ENCODE data around the gene DDX59. TPM values are rescaled to one million over a fixed set of nuclear protein-coding genes. Genes with fewer than 3 reads are reported as not detected.
"Not testable (repeated sequence)": the region's sequence is repeated elsewhere in the genome, so short reads cannot be mapped to it uniquely, and the experiment has no call there.

The DDX59 gene
- polyA plus RNA-seq, 1 donor, result 19.7 TPM

DNA sequence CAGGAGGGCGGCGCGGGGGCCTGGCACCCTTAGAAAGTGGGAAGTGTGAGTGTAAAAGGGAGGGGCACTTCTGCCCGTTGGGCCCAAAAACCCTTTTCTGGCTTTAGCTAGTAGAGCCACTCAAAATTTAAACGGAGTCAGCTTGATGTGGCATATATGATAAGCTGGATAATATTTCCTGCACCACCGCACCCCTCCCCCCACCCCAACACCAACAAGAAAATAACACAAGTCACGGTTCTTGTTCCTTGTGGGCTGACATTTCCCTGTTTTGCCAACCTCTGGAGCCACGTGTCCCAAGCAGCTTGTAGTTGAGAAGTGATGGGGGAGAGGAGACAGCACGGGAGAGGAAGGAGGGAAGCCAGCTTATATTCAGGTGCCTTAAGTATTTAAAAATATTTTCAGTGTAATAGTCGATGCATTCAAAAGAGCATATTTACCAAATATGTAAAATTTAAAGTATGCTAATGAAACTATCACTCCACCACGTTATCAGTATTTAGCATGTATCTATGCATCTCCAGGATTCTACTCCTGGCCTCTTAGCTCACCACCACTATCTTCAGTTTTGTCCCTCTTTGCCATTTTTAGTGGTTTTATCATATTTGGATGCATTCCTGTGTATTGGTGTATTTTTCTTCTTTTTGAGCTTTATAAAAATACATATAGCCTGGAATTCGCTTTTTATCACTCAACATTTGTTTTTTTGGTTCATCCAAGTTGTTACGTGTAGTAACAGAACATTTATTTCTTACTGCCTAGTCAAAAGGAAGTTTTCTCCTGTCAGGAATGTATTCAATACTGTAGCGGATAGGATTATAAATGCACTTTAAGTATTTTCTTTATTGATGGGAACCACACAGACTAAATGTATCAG, 773 bp upstream of the DDX59 start:
- DNase-seq, result no peak

DNA sequence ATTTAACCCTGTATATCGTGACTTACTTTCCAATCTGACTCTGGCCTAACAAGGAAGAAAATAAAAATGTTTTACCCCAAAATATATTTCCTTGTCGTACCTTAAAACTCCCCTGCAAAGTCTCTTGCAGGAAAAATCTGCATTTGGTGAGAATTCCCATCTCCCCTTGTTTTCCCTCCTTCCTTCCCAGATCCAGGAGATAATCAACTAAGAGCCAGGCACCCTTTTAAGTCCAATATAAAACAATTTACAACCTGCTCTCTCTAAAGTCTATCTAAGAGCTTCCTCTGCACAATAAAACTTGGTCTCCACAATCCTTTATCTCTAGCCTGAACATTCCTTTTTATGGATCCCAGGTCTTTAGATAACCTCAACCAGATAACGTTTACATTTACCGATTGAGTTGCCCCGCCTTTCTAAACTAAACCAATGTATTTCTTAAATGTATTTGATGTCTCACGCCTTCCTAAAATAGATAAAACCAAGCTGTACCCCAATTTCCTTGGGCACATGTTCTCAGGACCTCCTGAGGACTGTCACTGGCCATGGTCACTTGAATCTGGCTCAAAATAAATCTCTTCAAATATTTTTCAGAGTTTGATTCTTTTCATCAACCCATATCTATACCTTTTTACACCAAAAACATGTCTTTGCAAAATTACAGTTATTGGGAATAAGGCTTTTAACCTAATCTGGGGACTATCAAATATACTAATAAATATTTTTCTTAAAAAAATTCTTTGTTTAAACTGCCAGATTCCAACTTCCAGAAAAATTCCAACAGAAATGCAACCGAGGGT, 993 bp downstream of the DDX59 start:
- DNase-seq, result no peak

DNA sequence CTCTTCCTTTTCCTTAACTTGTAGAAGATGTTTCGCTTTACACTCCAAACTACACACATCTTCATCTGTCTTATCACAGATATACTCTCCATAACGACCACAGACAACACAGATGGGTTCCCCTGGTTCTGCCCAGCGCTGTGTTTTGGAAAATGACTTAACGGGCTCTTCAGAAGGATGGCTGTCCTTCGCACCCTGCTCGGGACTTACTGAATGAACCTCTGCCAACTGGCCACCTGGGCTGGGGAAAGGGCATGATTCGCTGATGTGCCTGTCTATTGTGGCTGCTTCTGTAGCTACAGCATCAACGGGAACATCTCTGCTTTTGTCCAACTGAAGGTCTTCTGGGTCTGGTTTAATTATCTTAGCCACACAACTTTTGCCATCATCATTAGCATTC, 3.4 kb downstream of the DDX59 start:
- DNase-seq, result no peak

DNA sequence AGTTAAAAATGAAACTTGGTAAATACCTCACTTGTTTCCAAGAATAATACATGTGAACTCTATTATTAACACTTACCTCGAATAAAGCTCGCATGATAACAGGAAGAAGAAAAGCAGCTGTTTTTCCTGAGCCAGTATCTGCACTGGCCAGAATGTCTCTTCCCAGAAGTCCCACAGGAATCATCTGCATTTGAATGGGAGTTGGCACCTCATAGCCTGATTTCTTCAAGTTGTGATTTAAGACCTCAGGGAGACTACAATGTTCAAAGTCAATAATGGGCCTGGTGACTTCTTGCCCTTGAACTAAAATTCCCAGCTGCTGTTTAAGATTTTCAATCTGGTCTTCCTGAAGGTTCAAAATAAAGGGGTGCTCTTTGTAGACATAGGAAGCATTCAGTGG, 3.8 kb downstream of the DDX59 start:
- no peak for DNase-seq

DNA sequence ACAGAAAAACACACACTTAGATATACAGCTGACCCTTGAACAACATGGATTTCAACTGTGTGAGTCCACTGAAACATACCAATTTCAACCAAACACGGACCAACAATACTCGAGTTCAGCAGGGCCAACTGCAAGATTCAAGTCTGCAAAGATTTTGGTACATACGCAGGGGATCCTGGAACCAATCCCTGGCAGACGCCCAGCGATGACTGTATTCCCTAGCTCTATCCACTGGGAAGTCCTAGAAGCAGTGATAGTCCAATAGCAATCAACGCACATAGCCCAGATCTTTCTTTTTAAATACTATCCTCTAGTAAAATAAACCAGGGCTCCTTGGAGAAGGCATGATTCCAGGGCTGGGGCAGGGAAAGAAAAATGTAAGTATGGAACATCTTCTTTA, 9.0 kb downstream of the DDX59 start:
- no peak for DNase-seq

DNA sequence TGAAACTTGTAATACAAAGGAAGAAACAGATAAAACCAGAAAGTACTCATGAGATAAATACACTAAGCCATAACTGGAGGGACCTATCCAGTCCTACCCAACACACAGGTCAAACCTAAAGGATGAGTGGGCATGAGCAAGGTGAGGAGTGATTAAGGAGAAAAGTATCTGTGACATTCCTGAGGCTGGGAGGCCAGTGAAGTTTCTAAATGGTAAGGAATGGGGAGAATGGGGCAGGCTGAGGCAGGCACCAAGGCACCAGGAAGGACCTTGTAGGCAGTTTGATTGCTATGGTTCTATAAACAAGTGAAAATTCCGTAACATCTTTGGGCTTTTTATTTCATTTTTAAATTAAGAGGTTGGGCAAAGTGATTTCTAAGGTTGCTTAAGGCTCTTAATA, 10.4 kb downstream of the DDX59 start:
- no peak for DNase-seq

DNA sequence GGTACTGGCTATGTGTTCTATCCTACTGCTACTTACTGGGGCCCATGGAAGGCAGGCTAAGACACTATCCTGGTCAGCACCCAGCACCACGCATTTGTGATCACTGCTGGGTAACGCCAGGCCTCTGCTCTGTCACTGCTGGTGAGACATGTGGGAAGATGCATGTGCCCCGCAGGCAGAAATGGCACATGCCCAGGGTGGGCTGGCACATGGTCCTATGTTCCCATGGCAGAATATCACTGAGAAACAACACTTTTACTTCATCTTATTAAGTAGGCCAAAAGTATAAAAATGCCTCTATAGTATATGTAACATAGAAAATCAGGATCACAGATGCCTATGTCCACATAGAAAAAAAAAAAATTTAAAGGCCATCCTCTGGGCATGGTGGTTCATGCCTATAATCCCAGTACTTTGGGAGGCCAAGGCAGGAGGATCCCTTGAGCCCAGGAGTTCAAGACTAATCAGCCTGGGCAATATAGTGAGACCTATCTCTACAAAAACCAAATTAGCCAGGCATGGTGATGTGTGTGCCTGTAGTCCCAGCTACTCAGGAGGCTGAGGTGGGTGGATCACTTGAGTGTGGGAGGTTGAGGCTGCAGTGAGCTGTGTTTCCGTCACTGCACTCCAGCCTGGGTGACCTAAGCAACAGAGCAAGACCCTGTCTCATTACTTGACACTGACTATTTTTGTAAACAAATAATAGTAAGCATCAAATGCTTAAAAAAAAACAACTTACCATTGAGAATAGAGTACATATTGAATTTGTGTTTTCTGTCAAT, 11.5 kb downstream of the DDX59 start:
- DNase-seq, result no peak

DNA sequence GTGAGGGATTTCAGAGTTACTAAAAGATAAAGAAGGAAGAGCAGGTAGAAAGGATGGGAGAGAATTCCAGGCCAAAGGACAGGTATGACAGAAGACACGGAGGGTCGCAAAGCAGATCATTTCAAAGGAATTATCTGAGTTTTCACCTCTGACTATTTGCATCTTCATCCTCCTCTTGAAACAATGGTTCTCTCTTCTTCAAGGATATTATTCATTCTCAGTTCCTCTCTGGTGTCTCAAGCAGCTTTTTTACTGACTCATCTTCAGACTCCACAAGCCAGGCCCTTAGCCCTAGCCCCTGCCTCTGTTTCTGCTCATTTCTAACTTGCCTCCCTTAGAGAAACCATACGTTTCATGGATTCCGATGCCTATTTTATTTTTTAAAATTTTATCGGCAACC, 15.0 kb downstream of the DDX59 start:
- DNase-seq, result no peak

DNA sequence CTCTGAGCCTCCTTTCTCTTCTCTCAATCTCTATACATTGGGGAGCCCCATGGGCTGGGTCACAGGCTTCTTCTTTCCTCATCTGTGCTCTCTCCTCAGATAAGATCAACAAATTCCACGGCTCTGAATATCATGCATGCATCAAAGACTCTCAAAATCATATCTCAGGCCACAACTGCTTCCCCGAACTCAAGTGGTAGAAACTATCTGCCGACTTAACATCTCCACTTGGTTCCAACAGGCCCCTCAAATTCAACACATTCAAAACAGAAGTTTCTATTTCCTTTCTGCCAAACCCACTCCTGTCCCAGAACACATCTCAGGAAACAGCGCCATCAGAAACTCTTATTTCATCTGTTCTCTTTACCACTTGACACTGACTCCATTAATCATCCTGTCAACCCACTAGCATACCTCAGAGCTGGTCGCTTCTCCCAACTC, 16.7 kb downstream of the DDX59 start:
- no peak for DNase-seq

DNA sequence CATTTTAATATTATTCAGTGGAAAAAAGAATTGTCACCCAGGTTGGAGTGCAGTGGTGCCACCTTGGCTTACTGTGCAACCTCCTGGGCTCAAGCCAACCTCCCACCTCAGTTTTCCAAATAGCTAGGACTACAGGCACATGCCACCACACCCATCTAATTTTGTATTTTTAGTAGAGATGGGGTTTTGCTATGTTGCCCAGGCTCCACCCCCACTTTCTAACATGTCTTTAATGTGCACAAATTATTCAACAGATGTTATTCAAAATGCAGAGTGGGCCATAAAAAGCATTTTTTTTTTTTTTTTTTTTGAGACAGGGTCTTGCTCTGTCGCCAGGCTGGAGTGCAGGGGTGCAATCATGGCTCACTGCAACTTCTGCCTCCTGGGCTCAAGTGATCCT, 17.3 kb downstream of the DDX59 start:
- no peak for DNase-seq

DNA sequence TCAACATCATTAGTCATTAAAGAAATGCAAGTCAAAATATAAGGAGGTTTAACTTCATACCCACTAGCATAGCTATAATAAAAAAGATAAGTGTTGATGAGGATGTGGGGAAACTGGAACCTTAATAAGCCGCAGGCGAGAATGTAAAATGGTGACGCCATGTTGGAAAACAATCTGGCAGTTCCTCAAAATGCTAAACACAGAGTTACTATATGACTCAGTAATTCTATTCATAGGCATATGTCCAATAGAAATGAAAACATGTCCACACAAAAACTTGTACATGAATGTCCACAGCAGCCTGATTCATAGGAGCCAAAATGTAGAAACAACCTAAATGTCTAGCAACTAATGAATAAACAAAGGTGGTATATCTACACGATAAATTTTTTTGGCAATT, 23.2 kb downstream of the DDX59 start:
- DNase-seq, result no peak

DNA sequence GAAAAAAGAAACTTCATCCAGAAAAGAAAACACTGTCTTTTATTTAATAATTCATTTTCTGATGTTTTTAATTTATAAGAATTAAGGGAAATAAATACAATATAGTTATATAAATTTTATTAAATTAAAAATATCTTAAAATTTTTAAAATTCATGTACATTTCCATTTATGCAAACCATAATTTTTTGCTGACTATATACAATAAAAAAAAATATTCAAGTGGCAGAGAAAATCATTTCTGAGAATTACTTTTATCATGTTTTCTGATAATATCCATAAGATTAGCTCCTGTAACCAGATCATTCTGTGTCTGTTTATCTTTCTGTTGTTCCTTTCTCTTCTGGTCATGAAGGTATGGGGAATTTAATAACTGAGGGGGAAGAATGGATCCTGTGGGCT, 25.7 kb downstream of the DDX59 start:
- DNase-seq, result no peak

DNA sequence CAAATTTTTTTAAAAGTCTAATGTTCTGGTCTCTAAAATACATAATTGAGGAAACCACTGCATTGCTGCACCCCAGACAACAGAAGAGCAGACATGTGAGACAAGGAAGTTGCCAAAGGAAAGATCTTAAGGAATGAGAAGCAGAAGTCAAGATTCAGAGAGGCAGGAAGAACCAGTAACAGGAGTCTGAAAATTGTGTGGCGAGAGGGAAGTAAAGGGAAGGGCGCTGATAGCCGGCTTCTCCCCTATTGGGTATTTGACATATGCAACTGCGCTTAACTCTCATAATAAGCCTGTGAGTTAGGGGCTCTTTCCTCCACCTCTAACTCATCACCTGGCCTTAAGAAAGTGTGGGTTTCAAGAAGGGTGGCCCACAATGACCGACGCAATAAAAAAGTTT, 27.2 kb downstream of the DDX59 start:
- DNase-seq, result no peak

DNA sequence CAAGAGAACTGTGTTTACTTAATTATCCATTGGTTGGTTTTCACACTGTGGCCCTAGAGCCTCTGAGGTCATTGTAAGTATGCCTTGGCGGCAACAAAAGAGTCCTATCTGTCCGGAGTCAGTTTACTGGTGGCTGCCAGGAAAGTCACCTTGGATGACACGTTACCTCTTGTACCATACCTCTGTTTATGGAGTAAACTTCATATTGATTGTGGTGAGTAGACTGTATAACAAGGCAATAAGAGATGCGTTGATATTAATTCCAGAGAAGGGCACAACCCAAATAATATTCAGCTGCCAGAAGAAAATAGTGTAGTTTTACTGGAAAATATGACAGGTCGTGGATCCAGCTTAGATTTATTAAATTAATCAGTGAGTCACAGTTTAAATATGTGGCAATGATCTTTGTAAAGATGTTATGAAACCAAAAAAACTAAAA, 28.7 kb downstream of the DDX59 start:
- DNase-seq, result no peak

DNA sequence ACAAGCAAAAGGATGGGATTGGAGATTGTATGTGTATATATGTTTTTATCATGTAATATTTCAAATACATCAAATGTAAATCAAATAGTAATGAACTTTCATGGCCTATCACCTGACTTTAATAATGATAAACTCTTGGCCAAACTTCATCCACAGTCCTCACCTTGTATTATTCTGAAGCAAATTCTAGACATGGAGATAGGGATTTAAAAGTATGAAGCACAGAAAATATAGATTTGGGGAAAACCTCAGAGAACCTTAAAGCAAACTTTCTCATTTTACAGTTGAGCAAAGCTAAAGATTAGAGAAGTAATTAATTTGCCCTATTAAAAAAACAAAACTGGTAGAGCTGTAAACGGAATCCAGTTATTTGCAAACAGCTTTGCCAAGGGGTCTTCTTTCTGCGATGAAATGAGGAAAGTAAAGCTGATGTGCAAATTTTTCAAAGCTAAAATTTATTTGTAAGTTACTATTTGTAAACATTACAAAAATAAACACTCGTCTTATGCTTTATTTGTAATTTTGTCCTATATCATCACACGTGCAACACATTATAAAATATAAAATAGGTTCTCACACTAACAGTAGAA, 29.2 kb downstream of the DDX59 start:
- DNase-seq, result no peak

DNA sequence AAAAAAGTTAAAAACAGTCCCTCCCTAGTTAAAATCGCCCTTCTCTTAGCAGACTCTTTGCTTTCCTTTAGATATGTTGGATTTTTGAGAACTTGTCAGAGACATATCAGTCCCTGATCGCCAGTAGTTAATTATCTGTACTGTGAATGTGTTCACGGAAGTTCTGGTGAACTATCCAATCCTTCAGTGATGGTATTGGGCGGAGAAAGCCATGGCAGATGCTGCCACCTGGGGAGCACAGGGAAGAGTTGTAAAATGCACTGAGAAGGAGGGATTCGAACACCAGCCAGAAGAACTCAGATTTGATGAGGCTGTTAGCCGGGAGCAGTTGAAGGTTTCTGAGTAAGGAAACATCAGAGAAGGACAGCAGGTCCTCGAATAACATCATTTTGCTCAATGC, 31.6 kb downstream of the DDX59 start:
- DNase-seq, result no peak

DNA sequence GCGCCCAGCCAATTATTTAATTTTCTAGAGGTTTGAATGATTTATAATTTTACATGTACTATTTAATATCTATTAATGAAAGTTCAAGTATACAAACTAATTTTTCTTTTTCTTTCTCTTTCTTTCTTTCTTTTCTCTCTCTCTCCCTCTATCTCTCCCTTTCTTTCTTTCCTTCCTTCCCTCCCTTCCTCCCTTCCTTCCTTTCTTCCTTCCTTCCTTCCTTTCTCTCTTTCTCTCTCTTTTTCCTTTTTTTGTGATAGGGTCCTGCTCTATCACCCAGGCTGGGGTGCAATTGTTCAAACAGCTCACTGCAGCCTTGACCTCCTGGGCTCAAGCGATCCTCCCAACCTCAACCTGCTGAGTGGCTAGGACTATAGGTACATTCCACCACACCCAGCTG, 33.0 kb downstream of the DDX59 start:
- DNase-seq, result no peak

DNA sequence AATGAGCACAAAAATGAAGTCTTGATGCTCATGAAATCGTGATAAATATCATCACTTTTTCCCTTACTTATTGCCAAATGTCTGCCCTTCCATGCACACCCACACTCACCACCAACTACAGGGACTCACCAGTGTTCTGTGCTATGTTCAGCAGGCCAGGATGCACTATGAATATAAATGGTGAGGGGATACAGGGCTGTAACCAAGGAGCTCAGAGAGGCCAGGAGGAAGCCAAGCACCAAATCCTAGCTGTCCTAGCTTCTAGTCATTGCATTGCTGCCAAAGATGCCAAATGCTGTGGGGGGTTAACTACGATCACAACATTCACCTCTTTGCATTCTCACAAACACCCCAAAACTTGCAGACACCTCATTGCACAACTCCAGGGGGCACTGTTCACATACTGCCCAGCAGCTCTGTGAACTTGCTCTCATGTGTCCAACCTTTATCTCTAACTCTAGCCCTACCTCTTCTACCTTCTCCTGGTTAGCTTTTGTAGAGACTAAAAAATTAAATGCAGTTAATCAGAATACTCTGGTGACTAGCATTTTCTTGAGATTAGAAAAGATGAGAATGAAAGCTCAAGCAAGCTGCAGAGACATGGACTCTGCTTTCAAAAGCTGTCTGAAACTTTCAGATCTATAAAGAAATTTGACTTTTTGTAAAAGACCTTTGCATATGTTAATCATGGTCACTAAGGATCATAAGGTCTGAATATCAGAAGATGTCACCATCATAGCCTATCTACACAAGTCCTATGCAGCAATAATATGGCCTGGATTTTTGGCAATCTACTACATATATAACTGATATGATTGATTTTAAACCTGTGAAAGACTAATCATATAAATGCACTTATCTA, 35.2 kb downstream of the DDX59 start:
- no peak for DNase-seq

DNA sequence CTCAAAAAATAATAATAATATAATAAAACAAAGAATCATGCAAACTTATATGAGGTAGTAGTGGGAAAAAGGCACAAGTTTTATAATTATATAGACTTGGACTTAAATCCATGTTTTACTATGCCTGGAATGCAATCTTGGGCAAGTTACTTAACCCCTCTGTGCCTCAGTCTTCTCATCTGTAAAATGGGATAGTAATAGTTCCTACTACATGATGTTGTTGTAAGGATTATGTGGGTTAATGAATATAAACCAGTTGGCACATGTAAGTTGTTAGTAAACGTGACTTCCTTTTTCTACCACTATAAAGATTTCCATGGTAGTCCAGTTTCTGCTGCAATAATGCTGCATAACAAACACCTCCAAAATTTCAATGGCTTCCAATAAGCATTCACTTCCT, 38.3 kb downstream of the DDX59 start:
- no peak for DNase-seq

DNA sequence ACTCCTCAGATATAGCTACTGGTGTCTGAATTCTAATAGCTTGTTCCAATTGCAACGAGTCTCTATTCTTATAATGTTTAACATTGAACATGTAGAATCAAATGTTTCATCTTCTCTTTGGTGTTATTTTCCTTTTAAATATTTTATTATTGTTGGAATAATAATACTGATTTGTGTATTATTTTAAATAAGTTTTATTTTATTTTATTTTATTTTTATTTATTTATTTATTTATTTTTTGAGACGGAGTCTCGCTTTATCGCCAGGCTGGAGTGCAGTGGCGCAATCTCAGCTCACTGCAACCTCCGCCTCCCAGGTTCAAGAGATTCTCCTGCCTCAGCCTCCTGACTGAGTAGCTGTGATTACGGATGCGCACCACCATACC, 39.2 kb downstream of the DDX59 start:
- DNase-seq, result not testable (repeated sequence)

DNA sequence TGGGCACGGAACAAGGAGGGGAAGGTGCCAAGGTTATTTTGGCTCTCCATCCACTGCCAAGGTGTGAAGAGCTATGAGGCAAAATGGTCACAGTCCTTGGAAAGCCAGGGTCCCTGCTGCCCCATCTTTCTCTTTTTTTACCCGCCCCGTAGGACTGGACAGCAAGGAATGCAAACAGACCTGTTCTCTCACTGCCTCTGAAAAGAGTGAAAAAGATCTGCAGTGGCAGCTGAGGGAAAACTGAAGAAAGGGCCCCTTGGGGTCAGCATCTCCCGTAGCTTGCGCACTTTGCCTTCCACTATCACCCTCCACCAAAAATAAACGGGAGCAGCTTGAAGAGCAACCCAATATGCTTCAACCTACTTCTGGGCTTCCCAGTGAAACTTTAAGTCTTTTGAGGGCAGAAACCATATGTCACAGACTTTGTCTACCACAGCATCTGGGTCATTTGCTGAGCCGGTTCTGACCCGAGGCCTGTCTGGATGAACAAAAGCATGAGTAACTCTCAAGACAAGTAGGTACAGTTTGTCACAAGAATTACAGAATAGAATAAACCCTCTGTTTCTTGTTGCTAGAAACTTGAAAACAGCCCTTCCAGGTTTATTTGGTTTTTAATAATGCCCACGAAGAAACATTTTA, 39.7 kb downstream of the DDX59 start:
- no peak for DNase-seq

Measured in hindlimb muscle (tissue), 1 donor.